ENCODE results near the gene CEP128.

CEP128 gene

DNA sequence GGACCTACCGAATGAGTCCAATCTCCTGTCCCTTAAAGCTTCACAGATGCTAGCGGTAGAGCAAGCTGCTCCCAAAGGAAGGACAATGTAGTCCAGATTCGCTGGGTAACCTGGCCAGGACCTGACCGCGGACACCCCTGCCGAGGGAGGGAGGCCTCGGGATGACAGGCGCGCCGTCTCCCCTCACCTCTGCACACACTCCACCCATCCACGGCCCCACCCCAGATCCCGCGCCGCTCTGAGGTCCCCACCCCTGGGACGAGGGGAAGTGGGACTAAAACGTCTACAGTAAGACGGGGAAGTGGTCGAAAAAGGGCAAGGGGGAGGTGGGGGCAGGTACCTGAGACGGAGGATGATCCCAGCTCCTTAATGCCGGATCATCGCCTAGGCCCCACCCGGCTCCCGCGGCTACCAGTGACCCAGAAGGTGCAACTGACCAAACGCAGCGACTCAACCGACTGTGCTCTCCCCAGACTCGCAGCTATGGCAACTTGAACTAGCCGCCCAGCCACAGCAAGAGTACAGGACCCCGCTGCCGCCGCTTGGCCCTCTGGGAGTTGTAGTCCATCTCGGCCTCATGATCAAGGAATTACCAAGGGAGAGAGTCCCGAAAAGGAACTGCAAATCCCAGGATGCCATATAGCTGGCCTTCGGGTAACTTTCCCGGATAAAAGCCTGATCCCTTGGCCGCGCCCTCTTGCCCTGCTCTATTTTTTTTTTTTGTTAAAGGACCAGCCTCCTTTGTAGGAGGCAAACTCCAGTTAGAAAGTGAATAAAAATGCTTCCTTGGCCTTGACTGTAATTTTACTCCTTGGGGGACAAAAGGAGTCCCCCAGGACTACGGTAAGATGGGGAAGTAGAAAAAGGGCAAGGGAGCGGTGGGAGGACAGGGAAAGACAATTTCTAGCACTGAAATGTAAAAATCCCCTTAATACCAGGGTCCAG is at the start of gene CEP128:
CEP128 (minus strand) TSS at position 498 of the 945 bp plus-strand sequence.
- TF ChIP-seq ELF4 (IDR thresholded peaks at IDR 0.05) = peak; percentile 44
- TF ChIP-seq NFRKB (IDR thresholded peaks at IDR 0.05) = no peak
- peak; percentile 57 for TF ChIP-seq L3MBTL2 (conservative IDR thresholded peaks at IDR 0.05)
- peak; percentile 97 for TF ChIP-seq ZNF384 (IDR thresholded peaks at IDR 0.05)
- peak; percentile 82 for TF ChIP-seq SUZ12 (IDR thresholded peaks at IDR 0.05)
- ChIA-PET CTCF (interaction anchor here (0.6 to 0.9 kb wide), 2 partner anchors 35 to 229 kb away, joined by 3 to 4 read pairs; no protein-coding TSS in a partner anchor), POLR2A (interaction anchor here (0.7 to 1.8 kb wide), 10 partner anchors 9 to 279 kb away, joined by 3 to 10 read pairs (median 4); partner anchors contain the start of gene GTF2A1)
- peak; percentile 91 for DNase-seq (ENCODE audit: extremely low spot score)

DNA sequence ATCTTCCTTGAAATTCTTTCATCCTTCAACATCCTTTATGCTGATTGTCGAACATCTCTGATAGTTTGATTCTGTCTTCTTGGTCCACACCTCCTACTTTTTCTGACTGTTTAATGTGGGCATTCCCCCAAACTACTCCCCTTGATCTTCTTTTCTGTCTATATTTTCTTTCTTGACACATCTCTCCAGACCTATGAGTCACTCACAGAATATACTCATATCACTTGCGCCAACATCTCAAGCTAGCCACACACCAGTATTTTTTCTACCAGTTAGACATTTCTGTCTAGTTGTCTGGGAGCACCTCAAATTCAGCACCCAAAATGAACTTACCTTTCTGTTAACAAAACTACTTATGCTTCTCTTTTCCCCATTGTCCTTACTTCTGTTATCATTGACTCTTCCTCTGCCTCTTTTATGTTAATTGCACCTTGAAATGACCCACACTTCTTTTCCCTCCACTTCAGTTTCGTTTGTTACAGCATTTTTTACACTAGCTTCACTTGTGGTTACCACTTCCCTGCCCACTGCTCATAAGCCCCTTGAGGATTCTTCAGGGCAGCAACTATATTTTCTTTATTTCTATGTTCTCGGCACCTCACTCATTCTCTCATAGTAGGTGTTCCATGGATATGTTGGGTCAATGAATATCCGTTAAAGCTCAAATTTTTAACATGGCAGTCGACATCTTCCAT is 47.3 kb upstream of the CEP128 start:
- TF ChIP-seq SP1 (IDR thresholded peaks at IDR 0.05) = no peak
- TF ChIP-seq CTBP1 (IDR thresholded peaks at IDR 0.05; ENCODE audit: borderline replicate concordance) = no peak
- TF ChIP-seq SUZ12 (IDR thresholded peaks at IDR 0.05) = no peak
- no peak for TF ChIP-seq FOXM1 (IDR thresholded peaks at IDR 0.05; ENCODE audit: borderline replicate concordance)
- TF ChIP-seq ZNF384 (IDR thresholded peaks at IDR 0.05) = no peak
- TF ChIP-seq LEF1 (IDR thresholded peaks at IDR 0.05; ENCODE audit: borderline replicate concordance) = no peak
- no peak for TF ChIP-seq TARDBP (IDR thresholded peaks at IDR 0.05)
- no peak for TF ChIP-seq ELF4 (IDR thresholded peaks at IDR 0.05)
- no peak for TF ChIP-seq BHLHE40 (IDR thresholded peaks at IDR 0.05; ENCODE audit: borderline replicate concordance)
- TF ChIP-seq NFRKB (IDR thresholded peaks at IDR 0.05) = no peak
- no peak for DNase-seq (ENCODE audit: extremely low spot score)
- POLR2A ChIA-PET = no interaction called here
- CTCF ChIA-PET = interaction anchor here (1.0 kb wide), 1 partner anchor 10 kb away, joined by 3 read pairs; no protein-coding TSS in a partner anchor

DNA sequence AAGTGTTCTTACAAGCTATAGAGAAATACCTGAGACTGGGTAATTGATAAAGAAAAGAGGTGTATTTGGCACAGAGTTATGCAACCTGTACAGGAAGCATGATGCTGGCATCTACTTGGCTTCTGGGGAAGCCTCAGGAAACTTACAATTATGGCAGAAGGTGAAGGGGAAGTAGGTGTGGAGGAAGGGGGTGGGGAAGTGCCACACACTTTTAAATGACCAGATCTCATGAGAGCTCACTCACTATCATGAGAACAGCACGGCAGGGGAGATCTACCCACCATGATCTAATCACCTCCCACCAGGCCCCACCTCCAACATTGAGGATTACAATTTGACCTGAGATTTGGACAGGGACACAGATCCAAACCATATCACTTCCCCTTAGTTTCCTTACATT is 46.7 kb upstream of the CEP128 start:
- POLR2A ChIA-PET = interaction anchor here (1.2 kb wide), 1 partner anchor 231 kb away, joined by 3 read pairs; no protein-coding TSS in a partner anchor
- CTCF ChIA-PET = no interaction called here
- no peak for DNase-seq (ENCODE audit: extremely low spot score)
- no peak for TF ChIP-seq LEF1 (IDR thresholded peaks at IDR 0.05; ENCODE audit: borderline replicate concordance)
- no peak for TF ChIP-seq ARNT (IDR thresholded peaks at IDR 0.05)

DNA sequence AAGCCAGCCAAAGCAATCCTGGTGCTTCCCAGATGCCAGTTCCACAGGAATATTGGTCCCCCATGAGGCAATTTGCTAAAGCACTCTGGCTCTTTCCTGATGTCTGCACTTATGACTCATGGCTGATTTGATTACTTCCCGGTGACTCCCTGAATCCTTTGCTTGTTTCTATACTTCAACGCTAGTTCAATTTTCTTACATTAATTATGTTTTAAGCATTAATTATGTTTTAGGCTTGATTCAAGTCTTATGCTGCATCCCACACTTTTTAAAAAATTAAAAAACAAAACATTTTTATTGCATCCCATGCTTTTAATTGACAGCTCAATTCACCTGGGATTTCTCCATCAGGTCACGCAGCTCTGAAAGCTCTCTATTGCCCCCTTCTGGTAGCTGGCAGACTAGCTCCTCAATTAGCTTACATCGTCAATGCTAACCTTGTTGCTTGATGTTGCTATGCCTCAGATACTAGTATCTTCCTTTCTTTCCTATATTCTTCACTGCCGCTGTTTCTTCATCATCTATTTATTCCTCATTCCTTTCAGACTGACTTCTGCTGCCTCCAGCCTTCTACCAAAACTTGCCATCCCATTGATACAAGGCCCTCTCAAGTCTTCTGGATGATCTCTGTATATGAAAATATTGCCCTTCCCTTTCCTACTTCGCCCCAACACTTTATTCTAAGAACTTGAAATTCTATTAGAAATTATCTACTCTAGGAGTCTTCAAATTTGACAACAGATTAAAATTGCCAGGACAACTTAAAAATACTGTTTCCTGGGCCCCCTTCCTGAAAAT is 45.9 kb upstream of the CEP128 start:
- ChIA-PET CTCF (interaction anchor here (0.5 to 1.4 kb wide), 13 partner anchors 9 to 1178 kb away, joined by 3 to 15 read pairs (median 5); partner anchors contain the start of gene TSHR), POLR2A (interaction anchor here (0.7 to 1.2 kb wide), 3 partner anchors 32 to 232 kb away, joined by 3 read pairs; partner anchors contain the start of genes CEP128 and TSHR)
- TF ChIP-seq, protein P1, sequence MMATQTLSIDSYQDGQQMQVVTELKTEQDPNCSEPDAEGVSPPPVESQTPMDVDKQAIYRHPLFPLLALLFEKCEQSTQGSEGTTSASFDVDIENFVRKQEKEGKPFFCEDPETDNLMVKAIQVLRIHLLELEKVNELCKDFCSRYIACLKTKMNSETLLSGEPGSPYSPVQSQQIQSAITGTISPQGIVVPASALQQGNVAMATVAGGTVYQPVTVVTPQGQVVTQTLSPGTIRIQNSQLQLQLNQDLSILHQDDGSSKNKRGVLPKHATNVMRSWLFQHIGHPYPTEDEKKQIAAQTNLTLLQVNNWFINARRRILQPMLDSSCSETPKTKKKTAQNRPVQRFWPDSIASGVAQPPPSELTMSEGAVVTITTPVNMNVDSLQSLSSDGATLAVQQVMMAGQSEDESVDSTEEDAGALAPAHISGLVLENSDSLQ (IDR thresholded peaks at IDR 0.05) = peak; percentile 94
- TF ChIP-seq LEF1 (IDR thresholded peaks at IDR 0.05; ENCODE audit: borderline replicate concordance) = no peak
- DNase-seq (ENCODE audit: extremely low spot score) = peak; percentile 74

DNA sequence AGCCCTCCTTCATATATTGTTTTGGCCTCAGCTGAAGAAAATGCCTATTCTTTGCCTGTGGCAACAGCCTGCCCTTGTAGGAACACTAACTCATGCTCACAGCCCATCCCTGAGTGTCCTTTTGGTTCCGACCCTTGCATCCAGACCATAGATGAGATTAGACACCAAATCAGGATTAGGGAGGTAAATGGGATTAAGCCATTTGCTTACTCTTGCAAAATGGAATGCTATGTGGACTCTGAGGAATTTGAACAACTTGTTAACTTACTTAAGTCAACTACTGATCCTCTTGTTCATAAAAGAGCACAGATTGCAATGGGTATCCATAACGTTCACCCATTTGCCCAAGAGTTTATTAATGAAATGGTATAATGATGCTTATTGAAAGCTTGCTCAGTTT is 41.2 kb upstream of the CEP128 start:
- ChIA-PET CTCF (no interaction called here), POLR2A (no interaction called here)
- no peak for TF ChIP-seq SP1 (IDR thresholded peaks at IDR 0.05)
- TF ChIP-seq BHLHE40 (IDR thresholded peaks at IDR 0.05; ENCODE audit: borderline replicate concordance) = no peak
- no peak for TF ChIP-seq FOXA1 (IDR thresholded peaks at IDR 0.05)
- TF ChIP-seq LEF1 (IDR thresholded peaks at IDR 0.05; ENCODE audit: borderline replicate concordance) = no peak
- TF ChIP-seq ZNF384 (IDR thresholded peaks at IDR 0.05) = no peak
- TF ChIP-seq, protein P1 (IDR thresholded peaks at IDR 0.05) = no peak
- TF ChIP-seq CTBP1 (IDR thresholded peaks at IDR 0.05; ENCODE audit: borderline replicate concordance) = no peak
- TF ChIP-seq FOXM1 (IDR thresholded peaks at IDR 0.05; ENCODE audit: borderline replicate concordance) = no peak
- no peak for TF ChIP-seq ELF4 (IDR thresholded peaks at IDR 0.05)
- TF ChIP-seq L3MBTL2 (conservative IDR thresholded peaks at IDR 0.05) = no peak
- TF ChIP-seq SUZ12 (IDR thresholded peaks at IDR 0.05) = no peak
- no peak for TF ChIP-seq FOXK2 (IDR thresholded peaks at IDR 0.05)
- TF ChIP-seq HDGF (IDR thresholded peaks at IDR 0.05; ENCODE audit: borderline replicate concordance) = no peak
- no peak for TF ChIP-seq ARNT (IDR thresholded peaks at IDR 0.05)
- no peak for TF ChIP-seq NFRKB (IDR thresholded peaks at IDR 0.05)
- TF ChIP-seq TARDBP (IDR thresholded peaks at IDR 0.05) = no peak
- no peak for DNase-seq (ENCODE audit: extremely low spot score)

DNA sequence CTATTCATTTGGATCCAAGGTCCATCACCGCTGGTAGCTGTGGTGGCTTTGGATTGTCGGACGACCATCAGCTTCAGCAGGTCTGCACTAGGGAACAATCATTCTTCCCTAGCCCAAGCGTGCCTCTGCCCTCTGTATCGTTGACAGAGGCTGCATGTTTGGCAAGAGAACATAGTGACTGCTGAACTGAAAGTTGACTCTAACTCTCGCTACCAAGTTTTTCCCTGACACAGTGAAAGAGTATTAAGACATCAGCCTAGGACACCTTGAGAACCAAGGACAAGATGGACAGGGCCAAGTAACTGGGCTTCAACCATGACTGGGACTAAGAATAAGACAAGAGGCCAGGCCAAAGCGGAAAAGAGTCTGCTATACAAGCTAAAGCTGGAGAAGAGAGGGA is 40.1 kb upstream of the CEP128 start:
- TF ChIP-seq FOXA1 (IDR thresholded peaks at IDR 0.05) (no peak), ARNT (IDR thresholded peaks at IDR 0.05) (no peak), ZNF384 (IDR thresholded peaks at IDR 0.05) (no peak), CTBP1 (IDR thresholded peaks at IDR 0.05; ENCODE audit: borderline replicate concordance) (no peak), SP1 (IDR thresholded peaks at IDR 0.05) (no peak), TARDBP (IDR thresholded peaks at IDR 0.05) (no peak), NFRKB (IDR thresholded peaks at IDR 0.05) (no peak), HDGF (IDR thresholded peaks at IDR 0.05; ENCODE audit: borderline replicate concordance) (no peak), LEF1 (IDR thresholded peaks at IDR 0.05; ENCODE audit: borderline replicate concordance) (no peak), FOXK2 (IDR thresholded peaks at IDR 0.05) (no peak), BHLHE40 (IDR thresholded peaks at IDR 0.05; ENCODE audit: borderline replicate concordance) (no peak), FOXM1 (IDR thresholded peaks at IDR 0.05; ENCODE audit: borderline replicate concordance) (no peak), L3MBTL2 (conservative IDR thresholded peaks at IDR 0.05) (no peak), SUZ12 (IDR thresholded peaks at IDR 0.05) (no peak), ELF4 (IDR thresholded peaks at IDR 0.05) (no peak)
- TF ChIP-seq, protein P1 (IDR thresholded peaks at IDR 0.05) = no peak
- DNase-seq (ENCODE audit: extremely low spot score) = no peak
- POLR2A ChIA-PET = no interaction called here
- CTCF ChIA-PET = no interaction called here

Data from HEK293T (cell line).